Epithelial cell of proximal tubule (primary cell): ENCODE results near the gene LAMTOR1. TPM values are rescaled to one million over a fixed set of nuclear protein-coding genes. Genes with fewer than 3 reads are reported as not detected.

ENCODE experiments used
- DNase-seq: peaks from one replicate; pipeline ENCODE4 v3.0.0-alpha.2; 2011; ENCODE audit warnings: low read depth
- H3K4me3 ChIP-seq: 2 replicates; pipeline ENCODE4 v1.5.1; 2011; ENCODE audit warnings: low read depth, mild to moderate bottlenecking, low read length
- CTCF ChIP-seq: conservative IDR thresholded peaks from 2 replicates; pipeline ENCODE4 v1.5.1; 2012; ENCODE audit warnings: low read depth, mild to moderate bottlenecking, low read length
- total RNA-seq: library from RNA; depleted of rRNA; stranded (reverse); fragments of >200 nt; gene quantifications from 2 replicates; pipeline ENCODE4 v1.2.3, GENCODE V29; 2015

LAMTOR1 gene
- total RNA-seq, 1 donor from 2014 or later: 149 TPM

- DNase-seq: no peak
- TF ChIP-seq CTCF: no peak
- no peak overlapping the region for H3K4me3 ChIP-seq
These were observed 24.8 kb upstream of the LAMTOR1 start for GRCh38 chr11:72127923-72128322.

- TF ChIP-seq CTCF: no peak
- DNase-seq: no peak
- H3K4me3 ChIP-seq: no peak overlapping the region
These were observed 22.9 kb upstream of the LAMTOR1 start for GRCh38 chr11:72125956-72126355.

GRCh38 chr11:72124046-72124445, 20.9 kb upstream of the LAMTOR1 start:
- no peak for TF ChIP-seq CTCF
- no peak overlapping the region for H3K4me3 ChIP-seq
- no peak for DNase-seq

GRCh38 chr11:72123117-72123653, 20.1 kb upstream of the LAMTOR1 start:
- H3K4me3 ChIP-seq: no peak overlapping the region
- TF ChIP-seq CTCF: no peak
- no peak for DNase-seq

- no peak for TF ChIP-seq CTCF
- no peak overlapping the region for H3K4me3 ChIP-seq
- no peak for DNase-seq
These were observed 19.5 kb upstream of the LAMTOR1 start for GRCh38 chr11:72122607-72123006.

GRCh38 chr11:72120930-72121329, 17.8 kb upstream of the LAMTOR1 start:
- H3K4me3 ChIP-seq: no peak overlapping the region
- TF ChIP-seq CTCF: no peak
- no peak for DNase-seq

GRCh38 chr11:72119198-72119597, 16.1 kb upstream of the LAMTOR1 start:
- no peak for TF ChIP-seq CTCF
- no peak for DNase-seq
- no peak overlapping the region for H3K4me3 ChIP-seq
